ENCODE data around the gene CCDC127.
"Not testable (repeated sequence)": the region's sequence is repeated elsewhere in the genome, so short reads cannot be mapped to it uniquely, and the experiment has no call there.

CCDC127 gene

GRCh38 chr5:199950-200645 is 17.9 kb downstream of the CCDC127 start:
- FAIRE-seq (no peak), DNase-seq (ENCODE audit: insufficient read length, low spot score) (no peak)
- no peak for TF ChIP-seq POU2F2 (IDR thresholded peaks at IDR 0.05; ENCODE audit: low read depth, low read length)
- TF ChIP-seq POLR2AphosphoS5 (IDR thresholded peaks at IDR 0.05; ENCODE audit: low read depth, low read length) = no peak
- no peak for TF ChIP-seq SPI1 (IDR thresholded peaks at IDR 0.05; ENCODE audit: low read depth, low read length)
- no peak for TF ChIP-seq TAF1 (IDR thresholded peaks at IDR 0.05; ENCODE audit: low read depth, low read length)
- no peak for TF ChIP-seq POLR2A (IDR thresholded peaks at IDR 0.05; ENCODE audit: low read depth, low read length)
- TF ChIP-seq PAX5 (IDR thresholded peaks at IDR 0.05; ENCODE audit: insufficient read depth, low read length, severe bottlenecking) = no peak

- FAIRE-seq (no peak), DNase-seq (ENCODE audit: insufficient read length, low spot score) (no peak)
- TF ChIP-seq POLR2A (IDR thresholded peaks at IDR 0.05; ENCODE audit: low read depth, low read length) = no peak
- TF ChIP-seq POU2F2 (IDR thresholded peaks at IDR 0.05; ENCODE audit: low read depth, low read length) = no peak
- no peak for TF ChIP-seq POLR2AphosphoS5 (IDR thresholded peaks at IDR 0.05; ENCODE audit: low read depth, low read length)
- TF ChIP-seq TAF1 (IDR thresholded peaks at IDR 0.05; ENCODE audit: low read depth, low read length) = no peak
- TF ChIP-seq SPI1 (IDR thresholded peaks at IDR 0.05; ENCODE audit: low read depth, low read length) = no peak
- TF ChIP-seq PAX5 (IDR thresholded peaks at IDR 0.05; ENCODE audit: insufficient read depth, low read length, severe bottlenecking) = no peak
Measured at GRCh38 chr5:199197-199949, 18.6 kb downstream of the CCDC127 start.

GRCh38 chr5:198516-199196 is 19.3 kb downstream of the CCDC127 start:
- TF ChIP-seq TAF1 (IDR thresholded peaks at IDR 0.05; ENCODE audit: low read depth, low read length) = no peak
- no peak for TF ChIP-seq POU2F2 (IDR thresholded peaks at IDR 0.05; ENCODE audit: low read depth, low read length)
- TF ChIP-seq SPI1 (IDR thresholded peaks at IDR 0.05; ENCODE audit: low read depth, low read length) = no peak
- no peak for TF ChIP-seq PAX5 (IDR thresholded peaks at IDR 0.05; ENCODE audit: insufficient read depth, low read length, severe bottlenecking)
- no peak for TF ChIP-seq POLR2A (IDR thresholded peaks at IDR 0.05; ENCODE audit: low read depth, low read length)
- TF ChIP-seq POLR2AphosphoS5 (IDR thresholded peaks at IDR 0.05; ENCODE audit: low read depth, low read length) = no peak
- FAIRE-seq (no peak), DNase-seq (ENCODE audit: insufficient read length, low spot score) (no peak)

- FAIRE-seq (no peak), DNase-seq (ENCODE audit: insufficient read length, low spot score) (no peak)
- TF ChIP-seq POU2F2 (IDR thresholded peaks at IDR 0.05; ENCODE audit: low read depth, low read length) (no peak), TAF1 (IDR thresholded peaks at IDR 0.05; ENCODE audit: low read depth, low read length) (no peak), POLR2AphosphoS5 (IDR thresholded peaks at IDR 0.05; ENCODE audit: low read depth, low read length) (no peak), SPI1 (IDR thresholded peaks at IDR 0.05; ENCODE audit: low read depth, low read length) (no peak)
Measured at GRCh38 chr5:197892-198489, 20.0 kb downstream of the CCDC127 start.

GRCh38 chr5:197031-197430 is 20.9 kb downstream of the CCDC127 start:
- not testable (repeated sequence) for DNase-seq (ENCODE audit: insufficient read length, low spot score); FAIRE-seq

- DNase-seq (ENCODE audit: insufficient read length, low spot score) (no peak), FAIRE-seq (no peak)
- TF ChIP-seq POLR2AphosphoS5 (IDR thresholded peaks at IDR 0.05; ENCODE audit: low read depth, low read length) (no peak), SPI1 (IDR thresholded peaks at IDR 0.05; ENCODE audit: low read depth, low read length) (no peak)
Measured at GRCh38 chr5:196350-196749, 21.6 kb downstream of the CCDC127 start.

- no peak for DNase-seq (ENCODE audit: insufficient read length, low spot score)
- no peak for TF ChIP-seq POLR2A (IDR thresholded peaks at IDR 0.05; ENCODE audit: low read depth, low read length)
- no peak for TF ChIP-seq TAF1 (IDR thresholded peaks at IDR 0.05; ENCODE audit: low read depth, low read length)
- TF ChIP-seq POLR2AphosphoS5 (IDR thresholded peaks at IDR 0.05; ENCODE audit: low read depth, low read length) = no peak
- FAIRE-seq = no peak
Measured at GRCh38 chr5:195401-196160, 22.4 kb downstream of the CCDC127 start.

- DNase-seq (ENCODE audit: insufficient read length, low spot score) (no peak), FAIRE-seq (no peak)
- TF ChIP-seq TAF1 (IDR thresholded peaks at IDR 0.05; ENCODE audit: low read depth, low read length) (no peak), PAX5 (IDR thresholded peaks at IDR 0.05; ENCODE audit: insufficient read depth, low read length, severe bottlenecking) (no peak), POLR2AphosphoS5 (IDR thresholded peaks at IDR 0.05; ENCODE audit: low read depth, low read length) (no peak), SPI1 (IDR thresholded peaks at IDR 0.05; ENCODE audit: low read depth, low read length) (no peak), POU2F2 (IDR thresholded peaks at IDR 0.05; ENCODE audit: low read depth, low read length) (no peak), POLR2A (IDR thresholded peaks at IDR 0.05; ENCODE audit: low read depth, low read length) (no peak)
Measured at GRCh38 chr5:194603-195209, 23.2 kb downstream of the CCDC127 start.

GRCh38 chr5:194102-194501 is 23.9 kb downstream of the CCDC127 start:
- TF ChIP-seq PAX5 (IDR thresholded peaks at IDR 0.05; ENCODE audit: insufficient read depth, low read length, severe bottlenecking) = no peak
- TF ChIP-seq SPI1 (IDR thresholded peaks at IDR 0.05; ENCODE audit: low read depth, low read length) = no peak
- no peak for TF ChIP-seq TAF1 (IDR thresholded peaks at IDR 0.05; ENCODE audit: low read depth, low read length)
- no peak for TF ChIP-seq POU2F2 (IDR thresholded peaks at IDR 0.05; ENCODE audit: low read depth, low read length)
- no peak for TF ChIP-seq POLR2AphosphoS5 (IDR thresholded peaks at IDR 0.05; ENCODE audit: low read depth, low read length)
- no peak for TF ChIP-seq POLR2A (IDR thresholded peaks at IDR 0.05; ENCODE audit: low read depth, low read length)
- DNase-seq (ENCODE audit: insufficient read length, low spot score) (no peak), FAIRE-seq (no peak)

All from GM12891 (cell line).